Activated naive CD8-positive, alpha-beta T cell treated with anti-CD3 and anti-CD28 coated beads, Interleukin-2, amount 50 U/mL, for 16 hours (primary cell): ENCODE measurements around the gene SKIL.
"Not testable (repeated sequence)": the region's sequence is repeated elsewhere in the genome, so short reads cannot be mapped to it uniquely, and the experiment has no call there.

ENCODE experiments used
- DNase-seq: peaks from one replicate; pipeline ENCODE4 v3.0.0-alpha.2; 2020; ENCODE audit warnings: low read depth, low spot score

SKIL gene

GRCh38 chr3:170357176-170358041 is at the start of gene SKIL:
Gene SKIL (plus strand): TSS chr3:170357715. CDS start chr3:170360332, 2,617 bp downstream.
- DNase-seq = peak; percentile 86

GRCh38 chr3:170309046-170309445 is 48.5 kb upstream of the SKIL start:
- DNase-seq = no peak

- DNase-seq = no peak
These were observed 39.6 kb upstream of the SKIL start for GRCh38 chr3:170317954-170318353.

GRCh38 chr3:170320461-170321121 is 36.9 kb upstream of the SKIL start:
- DNase-seq = no peak

GRCh38 chr3:170321321-170322034 is 36.0 kb upstream of the SKIL start:
- no peak for DNase-seq

GRCh38 chr3:170322566-170323269 is 34.8 kb upstream of the SKIL start:
- no peak for DNase-seq

GRCh38 chr3:170323331-170323730 is 34.2 kb upstream of the SKIL start:
- no peak for DNase-seq

GRCh38 chr3:170324962-170325361 is 32.6 kb upstream of the SKIL start:
- DNase-seq = no peak

- DNase-seq = no peak
These were observed 30.3 kb upstream of the SKIL start for GRCh38 chr3:170327040-170327808.

- DNase-seq = not testable (repeated sequence)
These were observed 29.5 kb upstream of the SKIL start for GRCh38 chr3:170327868-170328548.

GRCh38 chr3:170330366-170330765 is 27.1 kb upstream of the SKIL start:
- no peak for DNase-seq

- no peak for DNase-seq
These were observed 26.4 kb upstream of the SKIL start for GRCh38 chr3:170331143-170331542.

GRCh38 chr3:170337420-170337819 is 20.1 kb upstream of the SKIL start:
- no peak for DNase-seq

- DNase-seq = no peak
These were observed 18.7 kb upstream of the SKIL start for GRCh38 chr3:170338690-170339340.

GRCh38 chr3:170342273-170342672 is 15.2 kb upstream of the SKIL start:
- not testable (repeated sequence) for DNase-seq

- DNase-seq = not testable (repeated sequence)
These were observed 13.7 kb upstream of the SKIL start for GRCh38 chr3:170343859-170344258.

GRCh38 chr3:170344971-170345370 is 12.5 kb upstream of the SKIL start:
- DNase-seq = no peak

- no peak for DNase-seq
These were observed 10.8 kb upstream of the SKIL start for GRCh38 chr3:170346481-170347392.
